HepG2 (cell line): Measurements from ENCODE around the gene KIAA0319L. TPM values are rescaled to one million over a fixed set of nuclear protein-coding genes. Genes with fewer than 3 reads are reported as not detected.

ENCODE experiments used
- ATAC-seq: fragments of 200-7000 bp; cut with Tn5 transposase; 3 replicates; pipeline ENCODE4 v1.9.1; 2020; ENCODE audit warnings: mild to moderate bottlenecking, moderate library complexity
- BruUV-seq: library from RNA; stranded (reverse); fragments of 400-500 nt; replicated peaks from 2 replicates; lab custom pipeline; 2021; lab: Mats Ljungman, UMichigan
- CTCF ChIA-PET: fragments of 300-600 bp; formaldehyde crosslinking; extraction: SDS; loops from one replicate; lab custom pipeline; 2021; ENCODE audit warnings: low total read pairs, inconsistent platforms, low intra/inter-chr PET ratio; lab: Yijun Ruan, JAX
- POLR2A ChIA-PET: fragments of 350-600 bp; sonication (Branson Sonifier 250); formaldehyde crosslinking; loops from one replicate; lab custom pipeline; 2020; ENCODE audit warnings: antibody characterized with exemption, inconsistent platforms; lab: Yijun Ruan, JAX
- DNase-seq: peaks from one replicate; pipeline ENCODE4 v3.0.0-alpha.2; 2015; ENCODE audit warnings: low spot score
- FAIRE-seq: peaks from 3 replicates; lab custom pipeline; 2011; peaks lifted over from hg19 to GRCh38; lab: Jason Lieb, UNC
- H2AFZ ChIP-seq: one replicate; pipeline ENCODE4 v1.6.1; 2011; ENCODE audit warnings: low read length, inconsistent platforms
- H3K27ac ChIP-seq: fragments of 300-600 bp; 3 replicates; pipeline ENCODE4 v1.8.0; 2011; ENCODE audit warnings: mixed run types, mild to moderate bottlenecking, mixed read lengths, low read length, inconsistent platforms; ENCODE audit not compliant: insufficient read depth; ENCODE audit errors: extremely low read length
- H3K27me3 ChIP-seq, 2 experiments: fragments of 200-600 bp in 1 of 2; 2 replicates in 1 of 2; 3 replicates in 1 of 2; pipeline versions ENCODE4 v1.6.0 to v1.8.0; 2011; ENCODE audit warnings: low read length in 2 of 2, mild to moderate bottlenecking in 2 of 2, moderate library complexity in 2 of 2, inconsistent platforms in 1 of 2; ENCODE audit not compliant: insufficient read depth in 2 of 2, control insufficient read depth in 1 of 2
- H3K36me3 ChIP-seq, 2 experiments: fragments of 200-600 bp in 1 of 2; replicated peaks in 1 of 2; 2 replicates in 1 of 2; 3 replicates in 1 of 2; pipeline versions ENCODE4 v1.5.1 to v1.8.0; 2011; ENCODE audit warnings: low read length in 2 of 2, inconsistent platforms in 1 of 2; ENCODE audit not compliant: insufficient read depth in 2 of 2, control insufficient read depth in 1 of 2
- H3K4me1 ChIP-seq: 2 replicates; pipeline ENCODE4 v1.5.1; 2012; ENCODE audit warnings: low read length, inconsistent platforms; ENCODE audit not compliant: insufficient read depth
- H3K4me2 ChIP-seq: 2 replicates; pipeline ENCODE4 v1.6.0; 2011; ENCODE audit warnings: low read depth, low read length, inconsistent platforms
- H3K4me3 ChIP-seq, 3 experiments: fragments of 200-600 bp in 1 of 3; sonication (generic), shearing (Covaris generic) in 1 of 3; replicated peaks in 1 of 3; 2 replicates each; pipeline ENCODE4 v1.5.1; 2011 to 2016; ENCODE audit warnings: low read length in 3 of 3, inconsistent platforms in 2 of 3, low read depth in 2 of 3, mild to moderate bottlenecking in 2 of 3, control low read depth in 1 of 3, mixed read lengths in 1 of 3; ENCODE audit not compliant: insufficient read depth in 1 of 3
- H3K79me2 ChIP-seq: one replicate; pipeline ENCODE4 v1.6.1; 2011; ENCODE audit warnings: low read length, inconsistent platforms; ENCODE audit not compliant: insufficient read depth
- H3K9ac ChIP-seq: 2 replicates; pipeline ENCODE4 v1.6.0; 2011; ENCODE audit warnings: mild to moderate bottlenecking, low read depth, low read length, inconsistent platforms; ENCODE audit not compliant: insufficient read depth
- H3K9me3 ChIP-seq: 2 replicates; pipeline ENCODE4 v1.5.1; 2012; ENCODE audit warnings: mild to moderate bottlenecking, low read length
- H4K20me1 ChIP-seq: 2 replicates; pipeline ENCODE4 v1.6.0; 2011; ENCODE audit warnings: inconsistent platforms, mild to moderate bottlenecking, low read length, moderate library complexity; ENCODE audit not compliant: insufficient read depth
- CREBL2 ChIP-seq: sonication (generic); formaldehyde crosslinking; IDR thresholded peaks from 2 replicates; pipeline ENCODE4 v1.8.1; 2023; ENCODE audit warnings: missing genetic modification reagents, mild to moderate bottlenecking, borderline replicate concordance
- DMAP1 ChIP-seq: IDR thresholded peaks from 2 replicates; pipeline ENCODE4 v1.6.1; 2016
- REPIN1 ChIP-seq: sonication (generic); formaldehyde crosslinking; IDR thresholded peaks from 2 replicates; pipeline ENCODE4 v1.8.0; 2022; ENCODE audit warnings: missing genetic modification reagents, low read depth, mild to moderate bottlenecking, borderline replicate concordance
- TCF12 ChIP-seq, 2 experiments: fragments of 450-650 bp in 1 of 2; sonication (generic) in 1 of 2; formaldehyde crosslinking in 1 of 2; IDR thresholded peaks; 2 replicates each; pipeline versions ENCODE4 v1.6.1 to v1.8.0; 2017 to 2022; ENCODE audit warnings: antibody characterized with exemption in 1 of 2, mild to moderate bottlenecking in 1 of 2, missing genetic modification reagents in 1 of 2, moderate library complexity in 1 of 2
- TCF7 ChIP-seq: sonication (generic); IDR thresholded peaks from 2 replicates; pipeline ENCODE4 v1.6.1; 2016; ENCODE audit warnings: antibody characterized with exemption, low read depth
- ZBTB7A ChIP-seq: sonication (generic); formaldehyde crosslinking; IDR thresholded peaks from 2 replicates; pipeline ENCODE4 v1.8.0; 2022; ENCODE audit warnings: mild to moderate bottlenecking, missing genetic modification reagents
- ZBTB7B ChIP-seq: sonication (generic); formaldehyde crosslinking; IDR thresholded peaks from 2 replicates; pipeline ENCODE4 v1.4.0; 2020; ENCODE audit warnings: missing genetic modification reagents
- ZFAT ChIP-seq: sonication (generic); formaldehyde crosslinking; conservative IDR thresholded peaks from 2 replicates; pipeline ENCODE4 v1.8.1; 2023; ENCODE audit warnings: missing genetic modification reagents, inconsistent platforms
- WGBS: methylation state at CpG from one replicate; pipeline ENCODE4 v1.1.6; 2017; ENCODE audit warnings: low lambda C conversion rate; 5-methylcytosine and 5-hydroxymethylcytosine counted together
- in situ Hi-C: cut with HindIII; loops from 2 replicates; pipeline ENCODE4 v1.10.0; 2017; ENCODE audit warnings: low pct_unique_long_range_greater_than_20kb; ENCODE audit not compliant: extremely low pct_ligation_motif_present
- intact Hi-C: fragments of 100-400 bp; cut with micrococcal nuclease; formaldehyde crosslinking; loops from one replicate; pipeline ENCODE4 v1.10.0; 2022; ENCODE audit not compliant: unreplicated experiment
- polyA plus RNA-seq, 8 experiments: library from polyadenylated mRNA; depleted of rRNA in 3 of 8; stranded (reverse) in 7 of 8; unstranded in 1 of 8; fragments of >200 nt; fragmentation: Illumina TruSeq in 4 of 8; extraction: Trizol in 4 of 8; gene quantifications; 2 replicates each; pipeline versions ENCODE4 v1.2.1 to v1.2.3, GENCODE V29; 2011 to 2016; ENCODE audit warnings: low read depth in 4 of 8, missing spikeins in 1 of 8, mixed read lengths in 1 of 8; ENCODE audit not compliant: insufficient read depth in 1 of 8
- total RNA-seq, 5 experiments: library from RNA; depleted of rRNA; stranded (reverse); fragments of >200 nt; fragmentation: Illumina TruSeq; extraction: Trizol; gene quantifications; 2 replicates each; pipeline ENCODE4 v1.2.3, GENCODE V29; 2016; ENCODE audit warnings: low read depth in 1 of 5
- TF ChIP-seq, protein P1 (sequence below), 2 experiments: sonication (generic) in 1 of 2; formaldehyde crosslinking in 1 of 2; IDR thresholded peaks; 2 replicates each; pipeline versions ENCODE4 v1.4.0 to v1.6.1; 2016 to 2020; ENCODE audit warnings: borderline replicate concordance in 1 of 2, low read depth in 1 of 2, mild to moderate bottlenecking in 1 of 2, missing genetic modification reagents in 1 of 2
- TF ChIP-seq, protein P2 (sequence below): sonication (generic); formaldehyde crosslinking; IDR thresholded peaks from 2 replicates; pipeline ENCODE4 v1.4.0; 2020; ENCODE audit warnings: missing genetic modification reagents
- TF ChIP-seq, protein P3 (sequence below): IDR thresholded peaks from 2 replicates; pipeline ENCODE4 v1.4.0; 2020; ENCODE audit warnings: mild to moderate bottlenecking, missing genetic modification reagents

KIAA0319L gene
- total and polyA plus RNA-seq, 2 of the 13 experiments (the other 11 are each of a cell fraction or from before 2014, with no cell fraction given): 33.4 to 82.6 TPM

DNA sequence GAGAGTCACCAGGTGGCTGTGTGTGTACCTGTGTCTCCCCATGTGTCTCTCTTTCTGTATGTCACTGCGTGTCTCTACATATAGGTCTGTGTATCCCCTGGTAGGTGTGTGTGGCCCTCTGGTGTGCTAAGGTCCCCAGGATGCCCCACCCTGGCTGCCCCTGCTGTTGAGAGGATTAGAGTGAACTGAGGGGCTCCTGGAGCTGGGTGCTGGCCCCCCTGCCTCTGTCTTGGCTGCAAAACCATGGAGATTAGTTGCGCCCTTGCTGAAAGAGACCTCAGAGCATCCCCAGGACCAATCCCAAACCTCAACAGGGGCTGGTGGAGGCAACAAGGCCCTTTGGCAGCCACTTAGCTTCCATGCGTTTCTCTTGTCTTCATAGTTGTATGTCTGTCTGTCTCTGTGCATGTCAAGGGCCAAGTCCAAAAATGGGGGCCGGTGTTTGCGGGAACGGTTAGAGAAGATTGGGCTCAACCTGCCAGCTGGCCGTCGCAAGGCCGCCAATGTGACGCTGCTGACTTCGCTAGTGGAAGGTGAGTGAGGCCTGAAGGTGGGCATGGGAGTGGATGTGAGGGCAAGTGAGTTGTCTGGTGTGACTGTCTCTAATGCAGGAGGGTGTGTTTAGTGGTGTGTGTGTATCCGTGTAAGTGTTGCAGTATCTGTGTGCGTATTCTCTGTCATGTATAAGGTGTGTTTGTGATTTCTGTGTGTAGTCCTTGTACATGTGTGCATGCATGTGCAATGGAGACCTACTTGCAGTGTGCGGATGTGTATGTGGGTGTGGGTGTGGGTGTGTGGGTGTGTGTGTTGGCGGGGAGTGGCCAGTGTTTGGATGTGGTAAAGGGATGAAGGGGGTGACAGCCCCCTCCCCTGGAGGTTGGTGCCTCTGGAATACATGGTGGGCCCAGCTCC is 32.6 kb upstream of the KIAA0319L start:
- ATAC-seq (no peak), FAIRE-seq (no peak)
- H3K4me3 ChIP-seq: no peak overlapping the region

More for the DNA sequence above, 32.6 kb upstream of the KIAA0319L start:
- H3K79me2 ChIP-seq: no peaks in the 10 kb centered on the region
- WGBS: 95% methylated on average over 13 of the region's 15 CpGs
- no peaks in the 10 kb centered on the region for H3K9me3 ChIP-seq
- no TSS peak for BruUV-seq
- POLR2A ChIA-PET: no interaction called here
- no peak overlapping the region for H3K4me2 ChIP-seq
- no peaks in the 10 kb centered on the region for H3K27me3 ChIP-seq
- DNase-seq: no peak
- H3K9ac ChIP-seq: no peak overlapping the region
- intact Hi-C loops: no loop called here
- H3K27ac ChIP-seq: no peak overlapping the region
- in situ Hi-C loops: no loop called here
- no peaks in the 10 kb centered on the region for H4K20me1 ChIP-seq
- CTCF ChIA-PET: no interaction called here
- TF ChIP-seq TCF7 (no peak), REPIN1 (CRISPR knock-in tag) (no peak), ZBTB7A (CRISPR knock-in tag) (no peak), TCF12 (IDR thresholded peaks at IDR 0.05) (no peak), TCF12 (CRISPR knock-in tag; IDR thresholded peaks at IDR 0.05) (no peak), ZBTB7B (no peak), ZFAT (CRISPR knock-in tag) (no peak), DMAP1 (CRISPR knock-in tag) (no peak), CREBL2 (CRISPR knock-in tag) (no peak)
- TF ChIP-seq, protein P1, sequence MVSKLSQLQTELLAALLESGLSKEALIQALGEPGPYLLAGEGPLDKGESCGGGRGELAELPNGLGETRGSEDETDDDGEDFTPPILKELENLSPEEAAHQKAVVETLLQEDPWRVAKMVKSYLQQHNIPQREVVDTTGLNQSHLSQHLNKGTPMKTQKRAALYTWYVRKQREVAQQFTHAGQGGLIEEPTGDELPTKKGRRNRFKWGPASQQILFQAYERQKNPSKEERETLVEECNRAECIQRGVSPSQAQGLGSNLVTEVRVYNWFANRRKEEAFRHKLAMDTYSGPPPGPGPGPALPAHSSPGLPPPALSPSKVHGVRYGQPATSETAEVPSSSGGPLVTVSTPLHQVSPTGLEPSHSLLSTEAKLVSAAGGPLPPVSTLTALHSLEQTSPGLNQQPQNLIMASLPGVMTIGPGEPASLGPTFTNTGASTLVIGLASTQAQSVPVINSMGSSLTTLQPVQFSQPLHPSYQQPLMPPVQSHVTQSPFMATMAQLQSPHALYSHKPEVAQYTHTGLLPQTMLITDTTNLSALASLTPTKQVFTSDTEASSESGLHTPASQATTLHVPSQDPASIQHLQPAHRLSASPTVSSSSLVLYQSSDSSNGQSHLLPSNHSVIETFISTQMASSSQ (IDR thresholded peaks at IDR 0.05; ENCODE audit: low read depth): no peak
- TF ChIP-seq, protein P1 (CRISPR knock-in tag; IDR thresholded peaks at IDR 0.05; ENCODE audit: borderline replicate concordance): no peak
- TF ChIP-seq, protein P2, sequence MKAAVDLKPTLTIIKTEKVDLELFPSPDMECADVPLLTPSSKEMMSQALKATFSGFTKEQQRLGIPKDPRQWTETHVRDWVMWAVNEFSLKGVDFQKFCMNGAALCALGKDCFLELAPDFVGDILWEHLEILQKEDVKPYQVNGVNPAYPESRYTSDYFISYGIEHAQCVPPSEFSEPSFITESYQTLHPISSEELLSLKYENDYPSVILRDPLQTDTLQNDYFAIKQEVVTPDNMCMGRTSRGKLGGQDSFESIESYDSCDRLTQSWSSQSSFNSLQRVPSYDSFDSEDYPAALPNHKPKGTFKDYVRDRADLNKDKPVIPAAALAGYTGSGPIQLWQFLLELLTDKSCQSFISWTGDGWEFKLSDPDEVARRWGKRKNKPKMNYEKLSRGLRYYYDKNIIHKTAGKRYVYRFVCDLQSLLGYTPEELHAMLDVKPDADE (CRISPR knock-in tag): no peak
- TF ChIP-seq, protein P3, sequence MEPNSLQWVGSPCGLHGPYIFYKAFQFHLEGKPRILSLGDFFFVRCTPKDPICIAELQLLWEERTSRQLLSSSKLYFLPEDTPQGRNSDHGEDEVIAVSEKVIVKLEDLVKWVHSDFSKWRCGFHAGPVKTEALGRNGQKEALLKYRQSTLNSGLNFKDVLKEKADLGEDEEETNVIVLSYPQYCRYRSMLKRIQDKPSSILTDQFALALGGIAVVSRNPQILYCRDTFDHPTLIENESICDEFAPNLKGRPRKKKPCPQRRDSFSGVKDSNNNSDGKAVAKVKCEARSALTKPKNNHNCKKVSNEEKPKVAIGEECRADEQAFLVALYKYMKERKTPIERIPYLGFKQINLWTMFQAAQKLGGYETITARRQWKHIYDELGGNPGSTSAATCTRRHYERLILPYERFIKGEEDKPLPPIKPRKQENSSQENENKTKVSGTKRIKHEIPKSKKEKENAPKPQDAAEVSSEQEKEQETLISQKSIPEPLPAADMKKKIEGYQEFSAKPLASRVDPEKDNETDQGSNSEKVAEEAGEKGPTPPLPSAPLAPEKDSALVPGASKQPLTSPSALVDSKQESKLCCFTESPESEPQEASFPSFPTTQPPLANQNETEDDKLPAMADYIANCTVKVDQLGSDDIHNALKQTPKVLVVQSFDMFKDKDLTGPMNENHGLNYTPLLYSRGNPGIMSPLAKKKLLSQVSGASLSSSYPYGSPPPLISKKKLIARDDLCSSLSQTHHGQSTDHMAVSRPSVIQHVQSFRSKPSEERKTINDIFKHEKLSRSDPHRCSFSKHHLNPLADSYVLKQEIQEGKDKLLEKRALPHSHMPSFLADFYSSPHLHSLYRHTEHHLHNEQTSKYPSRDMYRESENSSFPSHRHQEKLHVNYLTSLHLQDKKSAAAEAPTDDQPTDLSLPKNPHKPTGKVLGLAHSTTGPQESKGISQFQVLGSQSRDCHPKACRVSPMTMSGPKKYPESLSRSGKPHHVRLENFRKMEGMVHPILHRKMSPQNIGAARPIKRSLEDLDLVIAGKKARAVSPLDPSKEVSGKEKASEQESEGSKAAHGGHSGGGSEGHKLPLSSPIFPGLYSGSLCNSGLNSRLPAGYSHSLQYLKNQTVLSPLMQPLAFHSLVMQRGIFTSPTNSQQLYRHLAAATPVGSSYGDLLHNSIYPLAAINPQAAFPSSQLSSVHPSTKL (CRISPR knock-in tag): no peak
- no peak overlapping the region for H2AFZ ChIP-seq
- H3K36me3 ChIP-seq: no peaks in the 10 kb centered on the region
- peaks cover 15% of the 10 kb centered on the region for H3K4me1 ChIP-seq
